ENCODE measurements around the gene SLC8A1. TPM values are rescaled to one million over a fixed set of nuclear protein-coding genes. Genes with fewer than 3 reads are reported as not detected.
A peak's percentile ranks its signal among the peaks of the same experiment; 100 is the strongest.

The SLC8A1 gene
- total and polyA plus RNA-seq, 3 donors from 2014 or later, result 1.4 to 3.6 (median 3.2) TPM

DNA sequence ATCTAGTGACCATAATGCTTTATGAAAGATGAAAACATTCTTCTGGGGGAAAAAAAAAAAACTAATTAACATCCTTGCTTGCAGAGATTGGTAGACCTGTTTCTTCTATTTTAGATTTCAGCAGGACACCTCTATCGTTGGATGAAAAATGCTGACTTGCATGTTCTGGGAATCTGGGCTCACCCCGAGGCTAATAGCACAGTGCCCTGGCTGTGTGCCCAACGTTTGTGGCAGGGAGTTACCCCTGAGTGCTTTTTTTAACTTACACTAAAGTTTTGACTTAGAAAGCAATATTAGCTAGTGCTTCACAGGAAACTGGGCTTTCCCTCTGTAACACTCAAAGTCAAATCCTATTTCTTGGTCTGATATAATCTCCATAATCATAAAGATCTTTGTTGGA, 233.2 kb downstream of the SLC8A1 start:
- no peaks in the 10 kb centered on the region for H3K27me3 ChIP-seq
- intact Hi-C loops (cut with DNase I; ENCODE audit: low total_unique reads), result no loop called here
- H3K9me3 ChIP-seq, result no peaks in the 10 kb centered on the region
- H3K36me3 ChIP-seq (ENCODE audit: low read depth, missing control alignments), result no peaks in the 10 kb centered on the region
- no peak overlapping the region for H3K27ac ChIP-seq
- no peak overlapping the region for H3K4me3 ChIP-seq
- no peaks in the 10 kb centered on the region for H3K4me1 ChIP-seq
- 24 to 27% methylated on average over 3 of the region's 3 CpGs for WGBS, 2 donors
- TF ChIP-seq, protein P1, sequence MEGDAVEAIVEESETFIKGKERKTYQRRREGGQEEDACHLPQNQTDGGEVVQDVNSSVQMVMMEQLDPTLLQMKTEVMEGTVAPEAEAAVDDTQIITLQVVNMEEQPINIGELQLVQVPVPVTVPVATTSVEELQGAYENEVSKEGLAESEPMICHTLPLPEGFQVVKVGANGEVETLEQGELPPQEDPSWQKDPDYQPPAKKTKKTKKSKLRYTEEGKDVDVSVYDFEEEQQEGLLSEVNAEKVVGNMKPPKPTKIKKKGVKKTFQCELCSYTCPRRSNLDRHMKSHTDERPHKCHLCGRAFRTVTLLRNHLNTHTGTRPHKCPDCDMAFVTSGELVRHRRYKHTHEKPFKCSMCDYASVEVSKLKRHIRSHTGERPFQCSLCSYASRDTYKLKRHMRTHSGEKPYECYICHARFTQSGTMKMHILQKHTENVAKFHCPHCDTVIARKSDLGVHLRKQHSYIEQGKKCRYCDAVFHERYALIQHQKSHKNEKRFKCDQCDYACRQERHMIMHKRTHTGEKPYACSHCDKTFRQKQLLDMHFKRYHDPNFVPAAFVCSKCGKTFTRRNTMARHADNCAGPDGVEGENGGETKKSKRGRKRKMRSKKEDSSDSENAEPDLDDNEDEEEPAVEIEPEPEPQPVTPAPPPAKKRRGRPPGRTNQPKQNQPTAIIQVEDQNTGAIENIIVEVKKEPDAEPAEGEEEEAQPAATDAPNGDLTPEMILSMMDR (IDR thresholded peaks at IDR 0.05), result no peak
- DNase-seq, result peak; percentile 64

DNA sequence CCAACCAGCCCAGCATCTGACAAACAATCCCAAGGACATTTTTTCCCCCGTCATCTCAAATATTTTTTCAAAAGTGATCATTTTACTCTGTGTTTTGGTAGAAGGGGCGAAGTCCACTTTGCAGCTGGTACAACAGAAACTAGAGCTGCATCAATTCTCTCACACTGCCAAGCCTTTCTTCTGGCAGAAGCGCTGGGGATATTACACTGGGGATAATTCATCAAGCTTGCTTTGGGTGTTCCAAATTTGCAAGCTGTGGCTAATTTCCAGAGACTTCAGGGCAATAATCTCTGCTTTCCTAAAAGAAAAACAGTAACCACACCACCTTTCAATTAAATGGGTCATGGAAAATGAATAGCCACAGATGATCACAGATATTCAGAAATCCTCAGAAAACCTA, 238.3 kb downstream of the SLC8A1 start:
- TF ChIP-seq, protein P1 (IDR thresholded peaks at IDR 0.05), result no peak
- no peak for TF ChIP-seq POLR2A (IDR thresholded peaks at IDR 0.05)
- no peak for DNase-seq
- intact Hi-C loops (cut with DNase I; ENCODE audit: low total_unique reads), result no loop called here
- WGBS, 2 donors, result 84 to 85% methylated on average over 3 of the region's 3 CpGs
- no peak overlapping the region for H3K4me3 ChIP-seq
- no peaks in the 10 kb centered on the region for H3K36me3 ChIP-seq (ENCODE audit: low read depth, missing control alignments)
- H3K27ac ChIP-seq, result no peak overlapping the region
- no peaks in the 10 kb centered on the region for H3K27me3 ChIP-seq
- H3K4me1 ChIP-seq, result no peaks in the 10 kb centered on the region
- no peaks in the 10 kb centered on the region for H3K9me3 ChIP-seq

DNA sequence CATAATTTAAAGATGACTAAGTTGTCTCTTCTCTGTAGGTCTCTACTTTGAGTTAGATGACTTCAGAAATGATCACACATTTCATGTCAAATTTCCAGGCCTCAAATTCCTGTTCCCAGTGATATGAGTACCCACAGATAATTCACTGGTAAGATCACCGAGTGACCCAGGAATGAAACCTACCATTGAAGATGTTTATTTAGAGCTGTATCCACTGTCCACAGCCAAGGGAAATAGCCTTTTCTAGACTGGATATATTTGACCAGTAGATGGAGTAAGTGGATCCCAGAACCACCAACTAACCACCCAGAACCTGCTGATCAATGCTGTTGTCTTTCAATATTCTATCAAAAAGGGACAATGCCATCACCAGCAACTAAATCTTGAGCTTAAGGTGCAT, 238.8 kb downstream of the SLC8A1 start:
- intact Hi-C loops (cut with DNase I; ENCODE audit: low total_unique reads), result no loop called here
- H3K27ac ChIP-seq, result no peak overlapping the region

DNA sequence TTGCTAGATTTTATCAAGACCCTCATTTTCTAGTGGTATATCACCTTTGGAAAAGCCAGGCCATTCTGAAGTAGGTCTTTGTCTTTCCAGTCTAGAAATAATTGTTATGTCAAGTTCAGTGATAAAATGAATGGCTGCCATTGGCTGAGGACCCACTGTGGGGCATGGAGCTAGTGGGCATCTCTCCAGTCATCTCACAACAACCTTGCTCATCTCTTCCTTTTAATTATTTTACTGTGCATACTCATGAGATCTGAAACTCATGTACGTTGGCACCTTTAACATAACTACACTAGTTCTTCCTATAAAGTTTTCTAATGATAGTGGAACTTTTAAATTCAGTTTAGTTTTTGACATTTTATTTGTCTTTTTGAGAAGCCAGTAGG, 240.9 kb downstream of the SLC8A1 start:
- Histone ChIP-seq H3K27me3 (no peaks in the 10 kb centered on the region), H3K36me3 (ENCODE audit: low read depth, missing control alignments) (no peaks in the 10 kb centered on the region), H3K9me3 (no peaks in the 10 kb centered on the region), H3K4me3 (no peak overlapping the region), H3K4me1 (no peaks in the 10 kb centered on the region), H3K27ac (no peak overlapping the region)
- no peak for DNase-seq
- intact Hi-C loops (cut with DNase I; ENCODE audit: low total_unique reads), result no loop called here
- TF ChIP-seq POLR2A (IDR thresholded peaks at IDR 0.05), result no peak
- TF ChIP-seq, protein P1 (IDR thresholded peaks at IDR 0.05), result no peak
- WGBS, 2 donors, result 85 to 95% methylated on average over 1 of the region's 1 CpG

More for the DNA sequence above, 238.8 kb downstream of the SLC8A1 start:
- no peaks in the 10 kb centered on the region for H3K27me3 ChIP-seq
- no peaks in the 10 kb centered on the region for H3K36me3 ChIP-seq (ENCODE audit: low read depth, missing control alignments)
- no peak overlapping the region for H3K4me3 ChIP-seq
- no peaks in the 10 kb centered on the region for H3K4me1 ChIP-seq
- TF ChIP-seq, protein P1 (IDR thresholded peaks at IDR 0.05), result peak in 2 of 3 experiments; percentile 34 to 41
- no peak for TF ChIP-seq POLR2A (IDR thresholded peaks at IDR 0.05)
- H3K9me3 ChIP-seq, result no peaks in the 10 kb centered on the region
- WGBS, 2 donors, result 38 to 69% methylated on average over 1 of the region's 1 CpG
- DNase-seq, result no peak

DNA sequence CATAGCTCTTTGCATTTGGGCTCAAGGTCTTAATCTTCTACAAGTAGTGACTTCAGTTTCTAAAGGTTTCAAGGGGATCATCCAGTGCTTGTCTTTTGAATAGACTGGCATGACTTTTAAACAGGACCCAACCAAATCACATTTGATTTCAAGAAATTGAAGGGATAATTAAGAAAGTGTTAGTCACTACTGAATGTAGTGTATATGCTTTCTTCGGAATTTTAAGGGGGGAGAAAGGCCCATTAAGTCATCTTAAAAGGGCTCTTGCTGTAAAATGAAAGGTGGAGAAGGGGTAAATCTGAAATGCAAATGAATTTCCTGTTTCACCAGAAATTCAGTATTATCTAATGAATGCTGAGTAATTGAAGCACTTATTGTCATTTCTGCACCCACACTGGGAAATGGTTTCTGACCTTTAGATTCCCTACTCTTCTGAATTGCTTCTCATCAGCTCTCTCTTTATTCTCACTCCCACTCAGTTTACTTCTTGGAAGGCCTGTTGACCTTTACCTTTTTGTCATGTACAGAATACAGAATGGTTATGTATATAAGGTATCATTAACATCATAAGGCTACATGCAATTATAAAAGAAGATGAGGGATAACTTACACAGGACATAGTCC, 241.4 kb downstream of the SLC8A1 start:
- intact Hi-C loops (cut with DNase I; ENCODE audit: low total_unique reads), result no loop called here
- TF ChIP-seq, protein P1 (IDR thresholded peaks at IDR 0.05), result no peak
- no peak for TF ChIP-seq POLR2A (IDR thresholded peaks at IDR 0.05)
- Histone ChIP-seq H3K27ac (no peak overlapping the region), H3K27me3 (no peaks in the 10 kb centered on the region), H3K9me3 (no peaks in the 10 kb centered on the region), H3K4me3 (no peak overlapping the region), H3K36me3 (ENCODE audit: low read depth, missing control alignments) (no peaks in the 10 kb centered on the region), H3K4me1 (no peaks in the 10 kb centered on the region)
- no peak for DNase-seq
- 82 to 86% methylated on average over 1 of the region's 1 CpG for WGBS, 2 donors

Measured in testis (tissue), 3 donors.